T-helper 2 cell (primary cell): ENCODE results near the gene PHLDB1.
"Not testable (repeated sequence)": the region's sequence is repeated elsewhere in the genome, so short reads cannot be mapped to it uniquely, and the experiment has no call there.

Experiments used
- DNase-seq, 5 experiments: peaks; one replicate each; pipeline versions ENCODE4 v3.0.0 to v3.0.0-alpha.2; 2012 to 2022

The PHLDB1 gene

GRCh38 chr11:118606157-118606843, 1.1 kb upstream of the PHLDB1 start:
- no peak for DNase-seq

- DNase-seq, result no peak
These were observed 579 bp upstream of the PHLDB1 start for GRCh38 chr11:118606844-118607228.

DNA sequence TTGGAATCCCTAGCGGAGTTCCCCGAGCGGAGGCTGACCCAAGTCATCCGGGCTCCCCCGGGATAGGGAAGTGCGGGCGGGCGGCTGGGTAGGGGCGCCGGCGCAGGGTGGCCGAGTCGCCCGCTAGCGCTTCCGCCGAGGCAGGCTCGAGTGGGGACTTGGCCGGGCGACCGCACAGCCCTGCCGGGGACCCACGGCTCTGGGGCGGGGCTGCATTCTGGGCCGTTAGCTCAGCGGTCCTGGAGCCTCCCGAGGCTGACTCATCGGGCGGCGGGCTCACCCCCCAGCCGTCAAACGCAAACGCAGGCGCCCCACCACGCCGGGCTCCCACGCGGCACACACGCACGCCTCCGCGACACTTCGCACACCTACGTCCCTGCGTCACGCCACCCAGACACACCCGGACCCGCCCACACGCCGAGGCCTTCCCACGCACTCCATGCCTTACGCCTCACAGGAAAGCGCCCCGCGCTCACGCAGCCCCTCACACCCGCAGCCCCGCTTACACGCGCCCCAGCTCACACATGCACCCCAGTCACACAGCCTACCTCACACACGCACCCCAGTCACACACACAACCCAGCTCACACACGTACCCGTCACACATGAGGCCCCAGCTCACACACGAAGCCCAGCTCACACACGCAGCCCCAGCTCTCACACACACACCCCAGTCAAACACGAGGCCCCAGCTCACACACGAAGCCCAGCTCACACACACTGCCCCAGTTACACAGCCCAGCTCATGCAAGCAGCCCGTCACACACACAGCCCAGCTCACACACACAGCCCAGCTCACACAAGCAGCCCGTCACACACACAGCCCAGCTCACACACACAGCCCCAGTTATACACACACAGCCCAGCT, 1.2 kb downstream of the PHLDB1 start:
- peak; percentile 51 to 94 (median 73) for DNase-seq

- DNase-seq, result peak in 3 of 5 experiments; percentile 21 to 31 (median 23)
These were observed 2.2 kb downstream of the PHLDB1 start for GRCh38 chr11:118609380-118610224.

DNA sequence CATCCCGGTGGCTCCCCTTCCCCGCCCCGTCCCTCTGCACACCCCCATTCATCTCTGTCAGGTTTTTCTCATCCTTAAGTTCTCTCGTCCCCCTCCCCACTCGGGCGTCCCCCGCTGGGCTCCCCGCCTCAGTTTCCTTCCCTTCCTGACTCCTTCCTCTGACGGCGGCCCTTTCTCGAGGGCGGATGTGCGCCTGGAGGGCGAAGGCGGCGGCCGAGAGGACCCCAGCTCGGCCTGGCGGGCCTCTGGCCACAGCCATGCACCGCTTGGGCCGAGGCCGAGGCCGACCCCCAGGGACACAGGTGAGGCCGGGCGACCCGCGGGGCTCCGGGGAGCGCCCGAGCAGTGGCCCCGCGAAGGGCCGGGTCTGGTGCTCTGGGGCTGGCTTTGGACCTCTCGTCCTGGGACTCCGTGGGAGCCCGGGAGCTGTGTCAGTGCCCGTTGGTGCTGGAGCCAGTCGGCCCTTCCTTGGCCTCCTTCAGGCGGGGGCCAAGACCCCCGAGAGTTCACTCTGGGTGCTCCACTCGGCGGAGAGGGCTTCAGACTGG, 2.9 kb downstream of the PHLDB1 start:
- DNase-seq, result no peak

- DNase-seq, result peak; percentile 70 to 81 (median 78)
These were observed 3.5 kb downstream of the PHLDB1 start for GRCh38 chr11:118610773-118611432.

- not testable (repeated sequence) for DNase-seq
These were observed 4.0 kb downstream of the PHLDB1 start for GRCh38 chr11:118611433-118611795.

GRCh38 chr11:118612378-118612777, 5.0 kb downstream of the PHLDB1 start:
- DNase-seq, result no peak

DNA sequence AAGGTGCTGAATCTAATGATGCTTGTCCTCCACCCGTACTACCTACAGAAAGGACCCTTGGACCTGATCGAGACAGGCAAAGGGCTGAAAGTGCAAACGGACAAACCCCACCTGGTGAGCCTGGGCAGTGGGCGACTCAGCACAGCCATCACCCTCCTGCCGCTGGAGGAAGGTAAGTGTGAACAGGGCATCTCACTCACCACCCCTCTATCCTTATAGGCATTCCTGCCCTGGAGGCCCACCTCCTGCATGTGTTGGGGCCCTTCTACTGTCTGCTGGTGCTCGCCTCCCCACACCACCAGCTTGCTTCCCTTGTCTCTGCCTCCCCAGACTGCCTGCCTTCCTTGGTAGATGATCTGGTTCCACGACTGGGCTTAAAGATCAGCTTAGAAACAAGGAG, 7.1 kb downstream of the PHLDB1 start:
- DNase-seq, result no peak

DNA sequence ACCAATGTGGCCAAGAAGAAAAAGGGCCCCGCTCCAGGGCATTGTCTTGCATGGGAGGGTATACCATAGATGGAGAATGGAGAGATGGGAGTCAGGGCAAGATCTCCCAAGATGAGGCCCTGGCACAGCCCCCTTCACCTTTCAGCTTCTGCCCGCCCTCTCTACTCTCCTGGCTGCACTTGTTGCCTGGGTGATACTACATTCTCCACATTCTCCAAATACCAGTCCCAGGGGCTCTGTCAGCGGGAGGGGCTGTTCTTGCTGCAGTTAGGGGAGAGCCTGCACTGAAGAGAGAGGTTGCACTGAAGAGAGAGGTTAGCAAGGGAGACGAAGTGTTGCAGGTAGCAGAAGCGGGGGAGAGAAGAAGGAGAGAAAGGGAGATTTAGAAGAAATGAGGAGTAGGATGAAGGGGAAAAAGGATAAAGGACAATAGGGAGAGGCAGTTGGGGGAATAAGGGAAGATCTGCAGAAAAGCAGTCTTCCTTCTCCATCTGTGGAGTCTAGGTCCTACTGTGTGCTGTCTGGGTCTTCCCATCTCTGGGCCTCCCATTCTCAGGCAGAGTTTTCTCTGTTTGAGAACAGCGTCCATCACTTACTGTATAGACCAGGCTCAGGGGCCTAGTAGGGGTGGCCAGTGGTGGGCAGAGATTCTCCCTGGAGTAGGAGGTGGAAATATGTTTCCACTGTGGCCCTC, 8.0 kb downstream of the PHLDB1 start:
- no peak for DNase-seq

DNA sequence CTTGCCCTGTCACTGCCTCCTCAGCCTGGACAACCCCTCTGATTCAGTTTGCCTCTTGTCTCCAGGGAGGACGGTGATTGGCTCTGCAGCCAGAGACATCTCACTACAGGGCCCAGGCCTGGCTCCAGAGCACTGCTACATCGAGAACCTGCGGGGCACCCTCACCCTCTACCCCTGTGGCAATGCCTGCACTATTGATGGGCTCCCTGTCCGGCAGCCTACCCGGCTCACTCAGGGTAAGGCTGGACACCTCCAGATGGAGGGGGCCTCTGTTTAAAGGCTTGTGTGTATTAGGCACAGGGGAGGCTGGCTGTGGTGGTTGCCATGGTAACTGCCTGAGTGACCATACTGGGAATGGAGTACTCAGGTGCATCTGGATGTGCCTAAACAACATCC, 8.6 kb downstream of the PHLDB1 start:
- no peak for DNase-seq

- no peak for DNase-seq
These were observed 10.9 kb downstream of the PHLDB1 start for GRCh38 chr11:118618115-118618990.

DNA sequence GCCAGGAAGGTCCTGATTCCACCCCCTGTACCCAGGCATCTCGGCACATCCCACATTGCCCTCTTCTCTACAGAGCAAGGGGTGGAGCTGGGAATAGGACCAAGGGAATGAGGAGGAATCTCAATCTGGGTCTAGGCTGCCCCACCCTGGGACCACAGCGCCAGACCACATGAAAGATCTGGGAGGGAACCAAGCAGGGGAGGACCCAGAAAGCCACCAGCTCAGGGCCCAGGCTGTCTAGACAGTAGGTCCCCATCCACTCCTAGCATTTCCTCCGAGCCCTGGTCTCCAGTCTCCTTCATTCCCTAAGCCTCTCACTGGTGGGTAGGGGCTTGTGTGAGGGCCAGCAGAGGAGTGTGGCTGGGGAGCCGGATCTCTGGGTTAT, 11.6 kb downstream of the PHLDB1 start:
- DNase-seq, result no peak

DNA sequence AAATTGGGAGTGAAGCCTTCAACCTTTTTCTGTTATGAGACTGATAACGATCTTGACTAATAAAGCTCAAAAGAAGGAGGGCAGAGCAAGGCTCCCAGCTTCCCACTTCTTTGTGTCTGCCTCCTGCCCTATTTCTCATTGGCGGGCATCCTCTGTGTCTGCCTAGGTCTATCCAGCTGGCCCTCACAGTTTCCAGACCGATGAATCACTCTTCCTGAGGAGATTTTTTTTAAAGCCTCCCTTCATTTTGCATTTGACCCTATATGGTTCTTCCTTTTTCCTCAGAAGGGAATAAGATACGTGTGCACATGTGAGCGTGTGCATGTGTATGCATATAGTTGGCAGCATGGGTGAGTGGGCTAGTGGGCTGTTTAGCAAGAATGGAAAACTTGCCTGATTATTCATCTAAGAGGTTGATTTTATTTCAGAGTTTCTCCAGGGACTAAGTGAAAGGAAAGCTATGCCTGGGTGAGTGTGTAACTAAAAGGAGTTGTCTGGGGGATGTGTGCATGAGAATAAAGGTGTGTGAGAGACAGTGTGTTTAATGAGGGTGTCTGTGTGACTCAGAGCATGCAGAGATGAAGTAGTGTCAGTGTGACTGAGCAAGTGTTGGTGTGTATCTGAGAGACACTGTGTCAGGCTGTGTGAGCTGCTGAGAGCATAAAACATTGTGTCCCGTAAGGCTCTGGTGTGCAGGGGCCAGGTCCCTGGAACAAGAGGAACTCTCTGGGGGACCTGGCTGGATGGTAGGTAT, 12.2 kb downstream of the PHLDB1 start:
- no peak for DNase-seq

GRCh38 chr11:118620529-118621070, 13.2 kb downstream of the PHLDB1 start:
- no peak for DNase-seq

- DNase-seq, result no peak
These were observed 13.8 kb downstream of the PHLDB1 start for GRCh38 chr11:118621071-118621783.

GRCh38 chr11:118621784-118622375, 14.5 kb downstream of the PHLDB1 start:
- DNase-seq, result no peak
